Measurements from ENCODE around the gene PAQR7.

PAQR7 gene

GRCh38 chr1:25815208-25816111, 60.0 kb downstream of the PAQR7 start:
- DNase-seq (ENCODE audit: low read depth) = no peak

GRCh38 chr1:25814549-25815087, 60.9 kb downstream of the PAQR7 start:
- DNase-seq (ENCODE audit: low read depth) = no peak

GRCh38 chr1:25813734-25814471, 61.6 kb downstream of the PAQR7 start:
- DNase-seq (ENCODE audit: low read depth) = no peak

- DNase-seq (ENCODE audit: low read depth) = no peak
These were observed 62.3 kb downstream of the PAQR7 start for GRCh38 chr1:25813071-25813733.
